Measurements from ENCODE around the gene MCMBP.
"Not testable (repeated sequence)": the region's sequence is repeated elsewhere in the genome, so short reads cannot be mapped to it uniquely, and the experiment has no call there.

- not testable (repeated sequence) for TF ChIP-seq POLR2A (IDR thresholded peaks at IDR 0.05); CTCF (IDR thresholded peaks at IDR 0.05); POLR2AphosphoS5 (IDR thresholded peaks at IDR 0.05; ENCODE audit: insufficient read depth in 1 of 2, low read depth in 1 of 2)
Measured at GRCh38 chr10:119883901-119884611, 11.4 kb upstream of the MCMBP start.

Measured in vagina (tissue), 2 donors.